Measurements from ENCODE around the gene CENPL.
A peak's percentile ranks its signal among the peaks of the same experiment; 100 is the strongest.
"Not testable (repeated sequence)": the region's sequence is repeated elsewhere in the genome, so short reads cannot be mapped to it uniquely, and the experiment has no call there.

Gene CENPL

GRCh38 chr1:173824315-173825081 is at the start of gene CENPL, which contains the start of gene DARS2:
CENPL (minus strand) TSS chr1:173824883; CDS start chr1:173811299, 13,584 bp downstream.
DARS2 (plus strand) TSS chr1:173824673; CDS start chr1:173825230, 557 bp downstream.
- DNase-seq, result peak; percentile 99

GRCh38 chr1:173871500-173871899 is 46.8 kb upstream of the CENPL start:
- DNase-seq, result no peak

GRCh38 chr1:173871091-173871490 is 46.4 kb upstream of the CENPL start:
- no peak for DNase-seq

GRCh38 chr1:173870252-173871075 is 45.8 kb upstream of the CENPL start:
- no peak for DNase-seq

GRCh38 chr1:173869021-173869359 is 44.3 kb upstream of the CENPL start:
- no peak for DNase-seq

GRCh38 chr1:173868266-173869020 is 43.8 kb upstream of the CENPL start, which contains the start of gene ZBTB37:
ZBTB37 (plus strand) TSS chr1:173868380; CDS start chr1:173870226, 1,846 bp downstream.
- DNase-seq, result peak; percentile 72

GRCh38 chr1:173867753-173868265 is 43.1 kb upstream of the CENPL start, which contains the start of gene GAS5:
GAS5 (minus strand) TSS chr1:173867989.
- peak; percentile 100 for DNase-seq

GRCh38 chr1:173867141-173867752 is 42.6 kb upstream of the CENPL start:
- DNase-seq, result no peak

- DNase-seq, result no peak
Measured at GRCh38 chr1:173866413-173867115, 41.9 kb upstream of the CENPL start.

- no peak for DNase-seq
Measured at GRCh38 chr1:173865468-173866164, 40.9 kb upstream of the CENPL start.

- no peak for DNase-seq
Measured at GRCh38 chr1:173864179-173864867, 39.6 kb upstream of the CENPL start.

- DNase-seq, result no peak
Measured at GRCh38 chr1:173863224-173864161, 38.8 kb upstream of the CENPL start.

GRCh38 chr1:173862769-173863223 is 38.1 kb upstream of the CENPL start:
- DNase-seq, result no peak

- DNase-seq, result not testable (repeated sequence)
Measured at GRCh38 chr1:173862146-173862768, 37.6 kb upstream of the CENPL start.

- no peak for DNase-seq
Measured at GRCh38 chr1:173861731-173862145, 37.1 kb upstream of the CENPL start.

- no peak for DNase-seq
Measured at GRCh38 chr1:173860065-173860464, 35.4 kb upstream of the CENPL start.

GRCh38 chr1:173859547-173859946 is 34.9 kb upstream of the CENPL start:
- DNase-seq, result not testable (repeated sequence)

- DNase-seq, result no peak
Measured at GRCh38 chr1:173857363-173857917, 32.8 kb upstream of the CENPL start.
